Loucy (cell line): ENCODE measurements around the gene MYH9.
A peak's percentile ranks its signal among the peaks of the same experiment; 100 is the strongest.

Experiments
- H2AFZ ChIP-seq: fragments of 200-600 bp; sonication (generic); 2 replicates; pipeline ENCODE4 v1.6.0; 2016; ENCODE audit warnings: antibody characterized with exemption, mild to moderate bottlenecking, low read length, moderate library complexity
- H3F3A ChIP-seq: fragments of 200-600 bp; 2 replicates; pipeline ENCODE4 v1.6.0; 2016; ENCODE audit warnings: antibody characterized with exemption, low read depth, mild to moderate bottlenecking
- H3K27me3 ChIP-seq: fragments of 200-600 bp; sonication (generic); 2 replicates; pipeline ENCODE4 v1.6.1; 2014; ENCODE audit warnings: low read length, mild to moderate bottlenecking; ENCODE audit not compliant: insufficient read depth, poor library complexity, severe bottlenecking
- H3K36me3 ChIP-seq: fragments of 200-600 bp; sonication (generic); 2 replicates; pipeline ENCODE4 v1.6.1; 2016; ENCODE audit warnings: low read length; ENCODE audit not compliant: insufficient read depth
- H3K4me1 ChIP-seq: fragments of 200-600 bp; sonication (generic); 2 replicates; pipeline ENCODE4 v1.5.1; 2014; ENCODE audit warnings: low read length, mild to moderate bottlenecking; ENCODE audit not compliant: insufficient read depth, poor library complexity, severe bottlenecking
- H3K4me2 ChIP-seq: fragments of 200-600 bp; sonication (generic); 2 replicates; pipeline ENCODE4 v1.6.0; 2014; ENCODE audit warnings: antibody characterized with exemption, low read length, low read depth, mild to moderate bottlenecking; ENCODE audit not compliant: poor library complexity, severe bottlenecking
- H3K4me3 ChIP-seq: fragments of 200-600 bp; sonication (generic); 2 replicates; pipeline ENCODE4 v1.5.1; 2014; ENCODE audit warnings: low read length, mild to moderate bottlenecking, mixed read lengths; ENCODE audit not compliant: poor library complexity, severe bottlenecking
- H3K79me2 ChIP-seq: fragments of 200-600 bp; sonication (generic); 2 replicates; pipeline ENCODE4 v1.6.1; 2014; ENCODE audit warnings: low read length; ENCODE audit not compliant: insufficient read depth
- H3K9ac ChIP-seq: fragments of 200-600 bp; sonication (generic); 2 replicates; pipeline ENCODE4 v1.6.0; 2014; ENCODE audit warnings: mild to moderate bottlenecking, low read depth, low read length, moderate library complexity; ENCODE audit not compliant: poor library complexity, severe bottlenecking
- H3K9me2 ChIP-seq: fragments of 200-600 bp; sonication (generic); replicated peaks from 2 replicates; pipeline ENCODE4 v1.6.1; 2016; ENCODE audit warnings: low read depth, low read length, mixed read lengths
- H3K9me3 ChIP-seq: fragments of 200-600 bp; sonication (generic); 2 replicates; pipeline ENCODE4 v1.6.1; 2014; ENCODE audit warnings: mild to moderate bottlenecking, antibody characterized with exemption, low read length, low read depth; ENCODE audit not compliant: insufficient read depth
- H4K20me1 ChIP-seq: fragments of 200-600 bp; sonication (generic); 2 replicates; pipeline ENCODE4 v1.6.0; 2014; ENCODE audit warnings: antibody characterized with exemption, low read length, mild to moderate bottlenecking; ENCODE audit not compliant: insufficient read depth, poor library complexity, severe bottlenecking
- EZH2phosphoT487 ChIP-seq: fragments of 200-600 bp; IDR thresholded peaks from 2 replicates; pipeline ENCODE4 v1.6.1; 2018; ENCODE audit warnings: antibody characterized with exemption, mild to moderate bottlenecking, moderate library complexity, borderline replicate concordance
- TF ChIP-seq, protein P1 (sequence below): fragments of 200-600 bp; sonication (generic); conservative IDR thresholded peaks from 2 replicates; pipeline ENCODE4 v1.5.1; 2014; ENCODE audit warnings: mild to moderate bottlenecking, antibody characterized with exemption, low read length

Gene MYH9

DNA sequence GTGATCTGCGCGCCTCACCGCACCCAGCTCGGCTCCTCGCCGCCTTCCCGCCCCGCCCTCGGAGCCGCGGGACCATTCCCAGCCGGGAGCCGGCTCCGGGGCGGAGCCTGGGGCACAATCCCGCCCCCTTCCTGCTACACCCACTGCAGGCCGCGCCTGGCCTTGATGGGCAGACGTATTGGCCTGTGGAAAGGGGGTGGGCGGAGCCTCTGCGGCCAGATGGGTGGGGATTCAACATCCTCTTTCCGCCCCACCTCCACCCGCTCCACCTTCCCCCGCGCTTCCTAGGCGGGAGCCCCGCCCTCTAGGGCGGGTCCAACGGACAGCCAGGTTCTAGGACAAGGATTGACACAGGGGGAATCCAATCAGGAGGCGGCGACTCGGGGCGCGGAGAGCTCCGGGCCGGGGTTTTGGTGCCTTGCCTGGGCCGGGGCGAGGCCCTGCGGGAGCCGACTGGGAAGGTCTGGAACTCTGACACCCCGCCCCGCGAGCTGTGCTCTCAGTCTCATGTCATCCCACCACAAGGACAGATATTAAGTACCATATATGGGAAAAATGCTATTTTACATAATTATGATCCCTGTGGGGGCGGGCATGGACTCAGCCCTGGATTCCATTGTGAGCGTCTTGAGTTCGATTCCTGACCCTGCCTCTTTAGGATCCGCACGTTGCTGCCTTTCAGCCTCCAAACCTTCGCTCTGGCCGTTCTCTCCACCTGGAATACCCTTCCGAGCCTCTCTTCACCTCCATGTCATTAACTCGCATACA is at the start of gene MYH9:
Gene MYH9, minus strand, starts transcription at position 9 of the 768 bp plus-strand sequence. CDS start 38,731 bp downstream, outside the sequence.
- Histone ChIP-seq H3K27me3 (peaks cover 9% of the 10 kb centered on the region), H3K9me3 (no peaks in the 10 kb centered on the region), H3F3A (peaks cover 9% of the 10 kb centered on the region; the same call in 1 of the 2 replicates), H3K4me1 (peaks cover 32% of the 10 kb centered on the region), H2AFZ (peak within 1 kb of the TSS; percentile 81), H4K20me1 (peaks cover 37% of the 10 kb centered on the region), H3K4me2 (peak within 1 kb of the TSS; percentile 96), H3K36me3 (no peaks in the 10 kb centered on the region), H3K79me2 (peaks cover 66% of the 10 kb centered on the region), H3K9ac (peak within 1 kb of the TSS; percentile 90), H3K9me2 (no peaks in the 10 kb centered on the region), H3K4me3 (peak within 1 kb of the TSS; percentile 89)
- TF ChIP-seq, protein P1, sequence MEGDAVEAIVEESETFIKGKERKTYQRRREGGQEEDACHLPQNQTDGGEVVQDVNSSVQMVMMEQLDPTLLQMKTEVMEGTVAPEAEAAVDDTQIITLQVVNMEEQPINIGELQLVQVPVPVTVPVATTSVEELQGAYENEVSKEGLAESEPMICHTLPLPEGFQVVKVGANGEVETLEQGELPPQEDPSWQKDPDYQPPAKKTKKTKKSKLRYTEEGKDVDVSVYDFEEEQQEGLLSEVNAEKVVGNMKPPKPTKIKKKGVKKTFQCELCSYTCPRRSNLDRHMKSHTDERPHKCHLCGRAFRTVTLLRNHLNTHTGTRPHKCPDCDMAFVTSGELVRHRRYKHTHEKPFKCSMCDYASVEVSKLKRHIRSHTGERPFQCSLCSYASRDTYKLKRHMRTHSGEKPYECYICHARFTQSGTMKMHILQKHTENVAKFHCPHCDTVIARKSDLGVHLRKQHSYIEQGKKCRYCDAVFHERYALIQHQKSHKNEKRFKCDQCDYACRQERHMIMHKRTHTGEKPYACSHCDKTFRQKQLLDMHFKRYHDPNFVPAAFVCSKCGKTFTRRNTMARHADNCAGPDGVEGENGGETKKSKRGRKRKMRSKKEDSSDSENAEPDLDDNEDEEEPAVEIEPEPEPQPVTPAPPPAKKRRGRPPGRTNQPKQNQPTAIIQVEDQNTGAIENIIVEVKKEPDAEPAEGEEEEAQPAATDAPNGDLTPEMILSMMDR = no peak
- TF ChIP-seq EZH2phosphoT487 = no peak

DNA sequence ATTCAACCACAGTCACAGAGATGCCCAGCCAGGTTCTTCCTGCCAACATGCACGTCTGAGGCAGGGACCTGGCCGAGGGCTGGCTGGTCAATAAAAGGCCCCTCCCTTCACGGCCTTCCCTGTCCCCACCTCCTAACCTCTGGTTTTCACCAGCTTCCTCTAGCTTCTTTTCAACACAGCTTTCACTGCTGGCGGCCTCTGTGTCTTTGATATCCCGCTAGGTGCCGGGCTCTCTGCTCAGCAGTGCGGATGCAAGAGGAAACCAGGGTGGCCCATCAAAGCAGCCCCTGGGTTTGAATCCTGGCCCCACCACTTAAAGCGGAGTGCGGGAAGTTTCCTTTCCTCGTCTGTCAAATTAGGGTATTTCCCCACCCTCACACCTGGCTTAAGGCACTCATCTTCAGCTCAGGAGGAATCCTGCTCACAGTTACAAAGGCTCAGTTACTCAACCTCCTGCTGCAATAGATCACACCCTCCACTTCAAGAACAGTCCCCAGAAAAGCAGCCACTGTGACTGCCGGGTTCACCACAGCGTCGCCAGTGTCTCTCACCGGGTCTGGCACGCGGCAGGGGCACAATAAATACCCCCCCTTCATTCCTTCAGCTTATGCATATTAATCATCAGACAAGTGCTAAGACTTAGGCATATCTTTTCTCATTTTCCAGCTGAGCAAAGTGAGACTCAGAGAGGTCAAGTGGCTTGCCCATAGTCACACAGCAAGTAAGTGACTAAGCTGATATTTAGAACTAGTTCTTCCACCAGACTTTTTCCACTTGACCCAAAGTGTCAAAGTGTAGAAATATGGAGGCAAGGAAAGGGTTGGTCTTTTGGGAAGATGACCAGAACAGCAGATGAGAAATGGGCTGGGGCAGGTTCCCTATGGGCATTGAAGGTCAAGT is 48.0 kb upstream of the MYH9 start:
- H3K79me2 ChIP-seq = no peaks in the 10 kb centered on the region
- H3K36me3 ChIP-seq = no peaks in the 10 kb centered on the region
- H3F3A ChIP-seq = no peaks in the 10 kb centered on the region
- no peaks in the 10 kb centered on the region for H3K27me3 ChIP-seq
- H3K4me2 ChIP-seq = peak overlapping the region; percentile 41
- no peak for TF ChIP-seq EZH2phosphoT487
- TF ChIP-seq, protein P1 = no peak
- no peaks in the 10 kb centered on the region for H4K20me1 ChIP-seq
- H3K9me2 ChIP-seq = no peaks in the 10 kb centered on the region
- peak overlapping the region; percentile 2 for H3K9ac ChIP-seq
- peak overlapping the region; percentile 22; the same call in 1 of the 2 replicates for H2AFZ ChIP-seq
- H3K9me3 ChIP-seq = no peaks in the 10 kb centered on the region
- peaks cover 20% of the 10 kb centered on the region for H3K4me1 ChIP-seq
- no peak overlapping the region for H3K4me3 ChIP-seq

DNA sequence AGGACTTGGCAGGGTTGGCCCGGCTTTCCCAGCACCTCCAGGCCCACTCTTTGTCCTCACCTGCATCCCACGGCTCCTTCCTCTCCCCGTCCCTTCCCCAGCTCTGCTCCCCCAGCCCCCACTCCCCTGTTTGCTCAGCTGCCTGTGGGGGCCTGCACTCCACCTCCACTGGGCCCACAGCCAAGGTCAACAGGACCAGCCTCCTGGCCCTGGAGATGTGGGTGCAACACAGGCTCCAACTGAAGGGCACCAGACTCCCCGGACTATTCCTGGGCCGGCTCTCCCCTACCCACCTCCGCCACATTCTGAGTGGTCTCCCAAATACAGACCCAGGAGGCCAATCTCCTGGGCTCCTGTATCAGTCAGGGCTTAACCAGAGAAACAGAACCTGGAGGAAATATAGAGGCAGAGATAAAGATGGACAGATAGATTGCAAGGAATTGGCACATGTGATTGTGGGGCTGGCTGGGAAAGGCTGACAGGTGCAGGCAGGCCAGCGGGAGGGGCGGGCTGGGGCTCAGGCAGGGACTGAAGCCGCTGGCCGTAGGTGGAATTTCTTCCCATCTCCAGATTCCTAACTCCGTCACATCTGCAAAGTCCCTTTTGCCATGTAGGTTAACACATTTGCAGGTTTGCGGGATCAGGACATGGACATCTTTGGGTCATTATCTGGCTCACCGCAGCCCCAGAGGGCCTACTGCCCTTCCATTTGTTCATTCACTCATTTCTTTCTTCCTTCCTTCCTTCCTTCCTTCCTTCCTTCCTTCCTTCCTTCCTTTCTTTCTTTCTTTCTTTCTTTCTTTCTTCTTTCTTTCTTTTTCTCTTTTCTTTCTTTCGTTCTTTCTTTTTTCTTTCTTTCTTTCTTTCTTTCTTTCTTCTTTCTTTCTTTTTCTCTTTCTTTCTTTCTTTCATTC is 45.8 kb upstream of the MYH9 start:
- Histone ChIP-seq H4K20me1 (no peaks in the 10 kb centered on the region), H3K27me3 (no peaks in the 10 kb centered on the region), H3K36me3 (no peaks in the 10 kb centered on the region), H3K9me2 (no peaks in the 10 kb centered on the region), H3F3A (no peaks in the 10 kb centered on the region), H2AFZ (no peak overlapping the region), H3K4me2 (no peak overlapping the region), H3K9me3 (no peaks in the 10 kb centered on the region), H3K79me2 (no peaks in the 10 kb centered on the region), H3K4me3 (no peak overlapping the region), H3K9ac (no peak overlapping the region), H3K4me1 (peaks cover 20% of the 10 kb centered on the region)
- TF ChIP-seq EZH2phosphoT487 = no peak
- TF ChIP-seq, protein P1 = no peak
